Subcutaneous adipose tissue (tissue), 4 donors: ENCODE results near the gene EPS15. TPM values are rescaled to one million over a fixed set of nuclear protein-coding genes. Genes with fewer than 3 reads are reported as not detected.

Experiments used
- total RNA-seq, 4 donors: library from RNA; depleted of rRNA; stranded (reverse); fragments of >200 nt; gene quantifications; one replicate each; pipeline ENCODE4 v1.1.0, GENCODE V29; 2016
- TF ChIP-seq, protein P1 (sequence below): fragments of 450-650 bp; IDR thresholded peaks from one replicate; pipeline ENCODE4 v1.5.1; 2016; ENCODE audit warnings: low read depth, mild to moderate bottlenecking, control low read depth, antibody characterized with exemption, moderate library complexity

The EPS15 gene
- total RNA-seq, 4 donors from 2014 or later, result 135 to 148 (median 145) TPM

DNA sequence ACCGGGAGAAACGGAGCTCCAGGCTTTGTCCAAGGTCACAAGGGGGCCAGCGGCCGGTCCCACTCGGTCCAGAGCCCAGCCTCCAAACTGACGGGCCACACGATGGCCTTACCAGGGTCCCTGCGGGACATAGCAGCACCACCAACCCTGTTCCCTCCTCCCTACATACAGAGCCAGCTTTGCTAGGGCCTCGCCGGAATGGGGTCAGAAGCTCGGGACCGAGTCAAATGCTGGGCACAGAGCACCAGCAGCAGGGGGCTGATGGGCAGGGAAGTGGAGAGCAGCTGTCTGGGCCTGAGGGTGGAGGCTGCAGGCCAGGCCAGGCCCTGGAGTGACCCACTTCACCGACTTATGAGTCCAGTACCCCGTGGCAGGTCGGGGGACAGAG, 173.8 kb downstream of the EPS15 start:
- TF ChIP-seq, protein P1, sequence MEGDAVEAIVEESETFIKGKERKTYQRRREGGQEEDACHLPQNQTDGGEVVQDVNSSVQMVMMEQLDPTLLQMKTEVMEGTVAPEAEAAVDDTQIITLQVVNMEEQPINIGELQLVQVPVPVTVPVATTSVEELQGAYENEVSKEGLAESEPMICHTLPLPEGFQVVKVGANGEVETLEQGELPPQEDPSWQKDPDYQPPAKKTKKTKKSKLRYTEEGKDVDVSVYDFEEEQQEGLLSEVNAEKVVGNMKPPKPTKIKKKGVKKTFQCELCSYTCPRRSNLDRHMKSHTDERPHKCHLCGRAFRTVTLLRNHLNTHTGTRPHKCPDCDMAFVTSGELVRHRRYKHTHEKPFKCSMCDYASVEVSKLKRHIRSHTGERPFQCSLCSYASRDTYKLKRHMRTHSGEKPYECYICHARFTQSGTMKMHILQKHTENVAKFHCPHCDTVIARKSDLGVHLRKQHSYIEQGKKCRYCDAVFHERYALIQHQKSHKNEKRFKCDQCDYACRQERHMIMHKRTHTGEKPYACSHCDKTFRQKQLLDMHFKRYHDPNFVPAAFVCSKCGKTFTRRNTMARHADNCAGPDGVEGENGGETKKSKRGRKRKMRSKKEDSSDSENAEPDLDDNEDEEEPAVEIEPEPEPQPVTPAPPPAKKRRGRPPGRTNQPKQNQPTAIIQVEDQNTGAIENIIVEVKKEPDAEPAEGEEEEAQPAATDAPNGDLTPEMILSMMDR, result no peak

DNA sequence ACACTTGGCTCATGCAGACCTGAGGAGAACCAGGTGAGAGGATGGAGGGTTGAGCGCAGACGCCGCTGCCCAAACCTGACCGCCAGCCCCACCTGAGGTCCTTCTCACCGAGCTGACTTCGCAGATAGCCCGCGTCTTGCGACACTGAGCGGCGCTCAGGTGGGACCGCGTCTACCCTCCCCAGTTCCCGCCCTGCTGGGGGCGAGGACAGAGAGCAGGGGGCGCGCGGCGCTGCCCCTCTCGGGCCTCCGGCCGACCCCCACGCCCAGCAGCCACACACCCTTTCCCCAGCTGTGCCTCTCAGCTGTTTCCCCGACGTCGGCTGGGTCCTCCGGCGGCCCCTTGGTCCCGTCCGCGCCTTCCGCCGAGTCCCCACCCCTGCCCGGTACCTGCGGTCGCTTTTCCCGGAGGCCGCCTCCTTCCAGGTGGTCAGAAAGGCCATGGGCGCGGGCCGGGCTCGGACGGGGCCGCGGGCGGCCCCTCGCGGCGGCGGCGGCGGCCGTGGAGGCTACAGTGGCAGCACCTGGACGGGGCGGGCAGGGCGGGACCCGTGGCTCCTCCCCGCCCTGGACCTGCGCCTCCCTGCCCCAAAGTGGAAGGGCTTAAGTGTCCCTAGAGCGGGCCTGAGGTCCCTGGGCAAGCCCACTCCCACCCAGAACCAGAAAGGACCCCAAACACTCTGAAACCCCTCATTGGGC, 174.3 kb downstream of the EPS15 start:
- TF ChIP-seq, protein P1, result no peak

DNA sequence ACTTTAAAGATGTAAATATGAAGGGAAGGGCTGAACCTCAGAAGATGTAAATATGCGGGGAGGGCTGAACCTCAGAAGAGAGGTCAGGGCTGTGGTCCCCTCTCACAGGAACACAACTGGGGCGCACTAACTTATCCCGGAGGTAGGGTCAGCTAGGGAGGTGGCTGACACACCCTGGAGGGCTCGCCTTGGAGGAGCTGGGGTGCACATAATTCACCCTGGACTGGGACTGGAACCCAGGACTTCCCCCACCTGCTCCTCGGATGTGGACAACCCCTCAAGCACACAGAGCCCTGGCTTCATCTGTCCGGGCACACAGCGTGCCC, 174.8 kb downstream of the EPS15 start:
- TF ChIP-seq, protein P1, result no peak

DNA sequence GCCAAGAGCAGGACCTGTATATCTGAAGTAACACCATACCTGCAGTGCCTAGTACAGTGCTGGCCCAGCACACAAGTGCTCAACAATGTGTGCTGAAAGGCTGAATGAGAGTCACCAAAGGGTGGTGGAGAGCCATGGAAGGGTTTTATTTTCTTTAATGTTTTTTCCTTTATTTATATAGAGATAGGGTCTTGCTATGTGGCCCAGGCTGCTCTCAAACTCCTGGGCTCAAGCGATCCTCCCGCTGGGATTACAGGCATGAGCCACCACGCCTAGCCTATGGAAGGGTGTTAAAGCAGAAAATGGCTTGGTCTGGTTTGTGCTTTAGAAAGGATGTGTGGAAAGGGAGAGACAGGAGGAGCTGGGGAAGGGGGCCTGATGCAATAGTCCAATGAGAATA, 175.4 kb downstream of the EPS15 start:
- TF ChIP-seq, protein P1, result no peak

DNA sequence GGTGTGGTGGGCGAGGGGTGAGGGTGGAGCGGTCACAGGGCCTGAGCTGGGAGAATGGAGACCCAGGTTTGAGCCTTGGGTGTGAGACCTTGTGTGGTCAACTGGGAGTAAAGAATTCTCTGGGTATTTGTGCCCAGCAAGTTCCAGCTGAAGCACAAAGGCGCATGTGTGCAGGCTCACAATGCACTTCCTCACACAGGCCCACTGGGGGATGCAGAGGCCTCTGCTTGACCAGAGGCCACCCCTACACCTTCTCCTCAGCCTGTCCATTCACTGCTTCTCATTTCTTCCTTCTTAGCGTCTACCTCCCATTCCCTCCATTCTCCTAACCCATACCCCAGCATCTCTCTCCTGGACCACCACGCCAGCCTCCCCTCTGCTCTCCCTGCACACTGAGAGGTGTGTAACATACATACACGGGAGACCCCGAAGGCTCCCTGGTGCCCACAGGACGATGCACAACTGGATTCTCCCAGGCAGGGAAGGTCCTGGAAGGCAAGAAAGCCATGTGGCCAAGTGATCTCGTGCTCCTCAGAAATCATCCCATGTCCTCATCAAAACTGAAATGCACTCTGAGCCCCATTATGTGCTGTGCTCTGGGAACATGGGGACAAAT, 176.4 kb downstream of the EPS15 start:
- TF ChIP-seq, protein P1, result no peak

DNA sequence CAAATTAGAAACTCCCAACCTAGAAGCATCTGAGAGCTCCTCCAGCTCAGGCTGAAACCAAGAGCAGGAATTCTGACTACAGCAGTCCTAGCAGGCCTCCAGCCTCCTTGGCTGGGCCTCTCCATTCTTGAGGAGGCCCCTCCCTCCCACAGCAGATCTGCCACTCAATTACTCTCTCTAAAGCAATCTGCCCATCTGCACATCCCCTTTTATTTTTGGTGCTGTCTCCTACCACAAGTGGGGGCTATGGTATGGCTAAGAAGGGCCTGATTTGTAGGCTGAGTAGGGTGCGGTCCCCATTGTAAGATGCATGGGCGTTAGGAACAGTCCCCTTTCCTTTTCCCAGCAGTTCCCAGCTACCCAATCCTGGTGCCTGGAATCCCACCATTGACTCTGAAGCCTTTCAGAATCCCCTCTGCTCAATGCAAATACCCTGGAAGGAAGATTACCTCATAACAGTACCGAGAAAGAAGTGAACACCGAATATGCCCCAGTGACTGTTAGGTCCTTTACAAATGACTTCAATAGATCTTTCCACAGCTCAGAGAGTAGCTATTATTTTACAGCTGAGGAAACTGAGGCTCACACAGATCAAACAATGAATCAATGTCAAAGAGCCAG, 177.1 kb downstream of the EPS15 start:
- TF ChIP-seq, protein P1, result no peak

DNA sequence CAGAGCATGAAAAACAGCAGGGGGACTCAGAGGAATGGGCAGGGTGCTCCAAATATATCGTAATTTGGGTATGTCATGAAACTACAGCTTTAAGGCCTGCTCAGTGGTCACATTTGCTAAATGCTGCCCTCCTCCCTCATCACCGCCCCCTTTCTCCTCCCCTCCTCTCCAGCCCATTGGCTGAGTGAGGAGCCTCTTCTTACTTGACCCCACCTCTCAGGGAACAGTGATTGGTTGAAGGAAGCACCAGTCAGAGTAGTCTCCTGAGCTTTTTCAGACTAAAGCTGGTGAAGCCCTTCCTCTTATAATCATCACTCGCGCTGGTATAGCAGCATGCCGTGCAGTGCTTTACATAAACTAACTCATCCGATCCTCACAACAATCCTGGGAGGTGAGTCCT, 178.7 kb downstream of the EPS15 start:
- TF ChIP-seq, protein P1, result no peak
